Activated naive CD8-positive, alpha-beta T cell treated with anti-CD3 and anti-CD28 coated beads, Interleukin-2, amount 10 ng/mL, durations not matched to agents 7 days and 5 days (primary cell): ENCODE results near the gene ZNF526. TPM values are rescaled to one million over a fixed set of nuclear protein-coding genes. Genes with fewer than 3 reads are reported as not detected.
A peak's percentile ranks its signal among the peaks of the same experiment; 100 is the strongest.

Experiments used
- ATAC-seq: fragments of 150-1000 bp; cut with Tn5 transposase; one replicate; pipeline ENCODE4 v1.10.0; 2021; ENCODE audit warnings: low read depth, moderate library complexity
- POLR2A ChIA-PET: fragments of 350-600 bp; sonication (Branson Sonifier 250); formaldehyde crosslinking; loops from one replicate; lab custom pipeline; 2021; ENCODE audit warnings: antibody characterized with exemption; lab: Charles Lee
- DNase-seq: peaks from one replicate; pipeline ENCODE4 v3.0.0; 2021
- H3K27ac Mint-ChIP-seq: one replicate; pipeline ENCODE4 v1.8.0; 2022; ENCODE audit warnings: mild to moderate bottlenecking, mixed read lengths
- H3K27me3 Mint-ChIP-seq: one replicate; pipeline ENCODE4 v1.8.0; 2022; ENCODE audit warnings: mild to moderate bottlenecking, moderate library complexity, mixed read lengths
- H3K36me3 Mint-ChIP-seq: one replicate; pipeline ENCODE4 v1.8.0; 2021; ENCODE audit warnings: mild to moderate bottlenecking, mixed read lengths
- H3K4me1 Mint-ChIP-seq: one replicate; pipeline ENCODE4 v1.8.0; 2021; ENCODE audit warnings: mixed read lengths
- H3K4me3 Mint-ChIP-seq: one replicate; pipeline ENCODE4 v1.8.0; 2022; ENCODE audit warnings: mild to moderate bottlenecking, moderate library complexity, mixed read lengths
- H3K9me3 Mint-ChIP-seq: one replicate; pipeline ENCODE4 v1.8.0; 2021; ENCODE audit warnings: mixed read lengths
- total RNA-seq, 2 experiments: library from RNA; stranded (reverse); gene quantifications; one replicate each; pipeline ENCODE4 v1.2.3, GENCODE V29; 2021

ZNF526 gene
- total RNA-seq, 2 experiments from 2014 or later = 19.6 to 20.6 TPM

- POLR2A ChIA-PET = interaction anchor here (0.6 to 5.7 kb wide), 20 partner anchors 9 to 86 kb away, joined by 3 to 63 read pairs (median 4); partner anchors contain the start of genes CIC, DEDD2, GSK3A and ZNF526
- Mint-ChIP-seq H3K36me3 (peaks cover 46% of the 10 kb centered on the region), H3K4me1 (peaks cover 63% of the 10 kb centered on the region), H3K27ac (peak overlapping the region; percentile 95), H3K4me3 (peak overlapping the region; percentile 77), H3K27me3 (no peaks in the 10 kb centered on the region), H3K9me3 (no peaks in the 10 kb centered on the region)
- ATAC-seq (no peak), DNase-seq (no peak)
Observed at GRCh38 chr19:42200116-42200715, 19.9 kb upstream of the ZNF526 start.

GRCh38 chr19:42201489-42202289 is 18.4 kb upstream of the ZNF526 start:
- H3K27me3 Mint-ChIP-seq = no peaks in the 10 kb centered on the region
- no peaks in the 10 kb centered on the region for H3K9me3 Mint-ChIP-seq
- POLR2A ChIA-PET = interaction anchor here (0.6 to 5.7 kb wide), 6 partner anchors 15 to 69 kb away, joined by 3 to 63 read pairs (median 4); partner anchors contain the start of genes CIC, GSK3A, POU2F2 and ZNF526
- H3K27ac Mint-ChIP-seq = peak overlapping the region; percentile 95
- peaks cover 45% of the 10 kb centered on the region for H3K36me3 Mint-ChIP-seq
- peaks cover 61% of the 10 kb centered on the region for H3K4me1 Mint-ChIP-seq
- peak overlapping the region; percentile 77 for H3K4me3 Mint-ChIP-seq
- ATAC-seq (peak; percentile 16), DNase-seq (peak; percentile 59)

DNA sequence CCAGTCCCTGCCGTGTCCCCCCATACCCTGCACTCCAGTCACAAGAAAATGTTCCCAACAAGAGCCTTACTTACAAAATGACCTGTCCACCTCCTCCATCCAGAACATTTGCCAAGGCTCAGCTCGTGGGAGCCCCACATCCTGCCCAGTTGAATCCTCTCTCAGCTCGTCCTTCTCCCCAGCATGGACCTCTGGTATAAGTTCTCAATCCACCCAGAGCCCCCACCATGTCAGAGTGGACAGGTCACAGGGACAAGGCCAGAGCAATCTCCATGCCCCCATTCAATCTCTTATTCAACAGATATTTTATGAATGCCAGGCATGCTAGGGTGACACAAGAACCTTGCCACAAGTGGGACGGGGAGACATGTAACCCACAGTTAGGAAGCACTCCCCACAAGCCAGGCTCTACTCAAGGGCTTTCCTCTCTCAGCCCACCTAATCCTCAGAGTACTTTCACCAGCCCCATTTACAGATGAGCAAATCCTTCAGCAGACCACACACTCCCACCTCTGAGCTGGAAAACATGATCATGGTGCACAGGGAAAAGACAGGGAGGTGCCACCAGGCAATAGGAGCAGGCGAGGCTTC is 17.7 kb upstream of the ZNF526 start:
- POLR2A ChIA-PET = interaction anchor here (1.1 to 5.7 kb wide), 5 partner anchors 10 to 68 kb away, joined by 3 to 63 read pairs (median 4); partner anchors contain the start of genes GSK3A and ZNF526
- no peaks in the 10 kb centered on the region for H3K9me3 Mint-ChIP-seq
- ATAC-seq (no peak), DNase-seq (no peak)
- peaks cover 45% of the 10 kb centered on the region for H3K36me3 Mint-ChIP-seq
- no peaks in the 10 kb centered on the region for H3K27me3 Mint-ChIP-seq
- peaks cover 56% of the 10 kb centered on the region for H3K4me1 Mint-ChIP-seq
- H3K4me3 Mint-ChIP-seq = peak overlapping the region; percentile 77
- peak overlapping the region; percentile 95 for H3K27ac Mint-ChIP-seq

DNA sequence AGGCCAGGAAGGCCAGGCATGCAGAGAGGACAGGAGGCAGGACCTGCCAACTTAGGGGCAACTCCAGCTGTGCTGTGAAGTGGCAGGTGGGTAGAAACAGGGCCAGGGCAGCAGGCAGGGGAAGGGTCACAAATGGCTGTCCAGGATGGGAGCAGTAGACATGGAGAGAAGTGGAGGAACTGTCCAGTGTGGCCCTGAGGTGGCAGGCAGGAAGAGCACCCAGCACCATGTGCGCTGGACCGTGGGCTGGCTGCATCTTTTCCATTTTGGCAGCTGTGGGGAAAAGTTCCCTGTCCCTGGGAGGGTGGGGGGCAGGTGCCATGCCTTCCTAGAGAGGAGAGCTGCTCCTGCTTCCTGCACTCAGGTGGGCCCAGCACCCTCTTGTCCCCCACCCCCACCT is 16.4 kb upstream of the ZNF526 start:
- Mint-ChIP-seq H3K9me3 (no peaks in the 10 kb centered on the region), H3K4me3 (no peak overlapping the region), H3K36me3 (peaks cover 45% of the 10 kb centered on the region), H3K27me3 (no peaks in the 10 kb centered on the region), H3K27ac (peak overlapping the region; percentile 78), H3K4me1 (peaks cover 58% of the 10 kb centered on the region)
- POLR2A ChIA-PET = interaction anchor here (5.2 kb wide), 1 partner anchor 16 kb away, joined by 18 read pairs; the partner anchor contains the start of gene ZNF526
- ATAC-seq (no peak), DNase-seq (no peak)

GRCh38 chr19:42204664-42205063 is 15.4 kb upstream of the ZNF526 start:
- ATAC-seq (no peak), DNase-seq (no peak)
- Mint-ChIP-seq H3K4me3 (no peak overlapping the region), H3K27me3 (no peaks in the 10 kb centered on the region), H3K9me3 (no peaks in the 10 kb centered on the region), H3K27ac (no peak overlapping the region), H3K36me3 (peaks cover 47% of the 10 kb centered on the region), H3K4me1 (peaks cover 53% of the 10 kb centered on the region)
- POLR2A ChIA-PET = interaction anchor here (1.1 kb wide), 1 partner anchor 12 kb away, joined by 3 read pairs; no protein-coding TSS in a partner anchor

DNA sequence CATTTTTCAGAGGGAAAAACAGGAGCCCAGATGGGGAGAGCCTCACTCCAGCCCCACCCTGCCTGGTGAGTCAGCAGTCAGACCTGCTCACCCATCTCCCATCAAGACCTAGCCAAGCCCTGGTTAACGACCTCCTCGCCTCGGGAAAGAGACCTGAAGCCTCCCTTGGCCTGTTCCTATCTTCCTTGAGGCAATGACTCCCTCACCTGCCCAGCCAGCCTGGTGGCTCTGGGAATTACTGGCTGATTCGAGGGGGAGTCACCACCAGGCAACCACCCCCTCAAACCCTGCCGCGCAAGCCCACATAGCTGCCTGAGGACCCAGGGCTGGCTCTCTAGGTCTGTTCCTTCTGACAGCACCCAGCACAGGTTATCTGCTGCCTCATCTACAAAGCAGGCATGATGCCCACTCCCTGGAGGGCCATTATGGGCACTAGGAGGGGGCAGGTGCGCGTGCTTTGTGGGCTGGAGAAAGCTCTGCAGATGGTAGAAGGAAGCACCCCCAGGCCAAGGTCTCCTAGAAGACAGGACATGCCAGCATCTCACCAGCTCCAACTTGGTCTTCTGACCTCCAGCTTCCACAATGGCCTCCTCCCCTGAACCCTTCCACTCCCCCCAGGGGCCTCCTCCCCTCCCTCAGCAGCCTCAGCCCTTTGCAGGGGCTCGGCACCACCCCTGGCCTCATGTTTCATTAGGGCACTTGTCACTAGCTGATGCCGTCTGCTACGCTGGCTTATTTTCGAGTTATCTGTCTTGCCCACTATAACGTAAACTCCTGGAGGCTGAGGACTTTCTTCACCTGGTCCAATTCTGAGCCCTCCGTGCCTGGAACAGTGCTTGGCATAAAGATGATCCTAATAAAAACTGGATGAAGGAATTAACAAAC is 13.0 kb upstream of the ZNF526 start:
- POLR2A ChIA-PET = interaction anchor here (0.9 to 1.7 kb wide), 4 partner anchors 8 to 35 kb away, joined by 3 to 10 read pairs (median 4); partner anchors contain the start of genes DEDD2 and ZNF526
- peak overlapping the region; percentile 61 for H3K27ac Mint-ChIP-seq
- peaks cover 33% of the 10 kb centered on the region for H3K4me1 Mint-ChIP-seq
- peaks cover 42% of the 10 kb centered on the region for H3K36me3 Mint-ChIP-seq
- peak overlapping the region; percentile 14 for H3K4me3 Mint-ChIP-seq
- H3K9me3 Mint-ChIP-seq = no peaks in the 10 kb centered on the region
- DNase-seq = no peak
- ATAC-seq = no peak
- no peaks in the 10 kb centered on the region for H3K27me3 Mint-ChIP-seq

- Mint-ChIP-seq H3K4me3 (peak overlapping the region; percentile 14), H3K27me3 (no peaks in the 10 kb centered on the region), H3K27ac (peak overlapping the region; percentile 61), H3K36me3 (peaks cover 40% of the 10 kb centered on the region), H3K9me3 (no peaks in the 10 kb centered on the region), H3K4me1 (peaks cover 30% of the 10 kb centered on the region)
- DNase-seq = no peak
- no peak for ATAC-seq
- POLR2A ChIA-PET = interaction anchor here (0.9 to 1.7 kb wide), 4 partner anchors 9 to 34 kb away, joined by 3 to 10 read pairs (median 4); partner anchors contain the start of genes DEDD2 and ZNF526
Observed at GRCh38 chr19:42207767-42208271, 12.3 kb upstream of the ZNF526 start.

GRCh38 chr19:42208612-42209011 is 11.5 kb upstream of the ZNF526 start:
- no peak for ATAC-seq
- Mint-ChIP-seq H3K27ac (peak overlapping the region; percentile 62), H3K36me3 (peaks cover 43% of the 10 kb centered on the region), H3K4me3 (no peak overlapping the region), H3K9me3 (no peaks in the 10 kb centered on the region), H3K27me3 (no peaks in the 10 kb centered on the region), H3K4me1 (peaks cover 34% of the 10 kb centered on the region)
- no peak for DNase-seq
- POLR2A ChIA-PET = interaction anchor here (1.1 to 1.7 kb wide), 2 partner anchors 12 to 33 kb away, joined by 3 to 5 read pairs; partner anchors contain the start of gene ZNF526

DNA sequence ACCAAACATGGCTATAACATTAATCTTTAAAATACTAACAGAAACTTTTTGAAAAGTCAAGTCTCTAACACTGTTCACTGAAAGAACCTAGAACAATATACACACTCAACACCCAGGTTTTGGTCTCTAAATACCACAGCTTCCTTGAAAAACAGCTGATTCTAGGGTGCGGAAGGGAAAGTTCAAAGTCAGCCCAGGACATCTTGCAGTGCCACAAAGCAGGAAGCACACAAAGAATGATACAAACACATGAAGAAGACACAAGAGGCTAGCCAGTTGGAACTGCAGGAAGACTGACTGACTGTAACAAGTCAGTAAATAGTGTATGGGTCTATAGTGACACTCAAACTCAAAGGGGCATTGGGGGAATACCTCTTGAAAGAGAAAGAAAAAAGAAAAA is 7.2 kb upstream of the ZNF526 start:
- DNase-seq = no peak
- Mint-ChIP-seq H3K9me3 (no peaks in the 10 kb centered on the region), H3K27ac (peak overlapping the region; percentile 64), H3K27me3 (no peaks in the 10 kb centered on the region), H3K4me3 (peak overlapping the region; percentile 14), H3K4me1 (peaks cover 46% of the 10 kb centered on the region), H3K36me3 (peaks cover 37% of the 10 kb centered on the region)
- no peak for ATAC-seq
- POLR2A ChIA-PET = interaction anchor here (1.0 to 1.5 kb wide), 3 partner anchors 10 to 58 kb away, joined by 3 to 4 read pairs (median 4); no protein-coding TSS in a partner anchor

GRCh38 chr19:42214810-42215485 is 5.2 kb upstream of the ZNF526 start:
- H3K4me3 Mint-ChIP-seq = no peak overlapping the region
- H3K4me1 Mint-ChIP-seq = peaks cover 53% of the 10 kb centered on the region
- H3K9me3 Mint-ChIP-seq = no peaks in the 10 kb centered on the region
- POLR2A ChIA-PET = interaction anchor here (1.0 kb wide), 1 partner anchor 16 kb away, joined by 5 read pairs; no protein-coding TSS in a partner anchor
- peaks cover 29% of the 10 kb centered on the region for H3K36me3 Mint-ChIP-seq
- ATAC-seq = no peak
- no peak for DNase-seq
- no peak overlapping the region for H3K27ac Mint-ChIP-seq
- no peaks in the 10 kb centered on the region for H3K27me3 Mint-ChIP-seq

GRCh38 chr19:42216653-42217519 is 3.2 kb upstream of the ZNF526 start:
- Mint-ChIP-seq H3K27me3 (no peaks in the 10 kb centered on the region), H3K4me3 (peak overlapping the region; percentile 93), H3K27ac (peak overlapping the region; percentile 95), H3K9me3 (no peaks in the 10 kb centered on the region), H3K36me3 (peaks cover 31% of the 10 kb centered on the region), H3K4me1 (peaks cover 55% of the 10 kb centered on the region)
- peak; percentile 66 for DNase-seq
- POLR2A ChIA-PET = interaction anchor here (0.8 to 2.2 kb wide), 9 partner anchors 9 to 85 kb away, joined by 3 to 14 read pairs (median 3); partner anchors contain the start of genes GSK3A and POU2F2
- no peak for ATAC-seq
